HG02623 (cell line): ENCODE measurements around the gene SHMT2.

Source experiments
- ATAC-seq: cut with Tn5 transposase; IDR thresholded peaks from one replicate; pipeline ENCODE4 v1.9.1; 2021; ENCODE audit warnings: moderate library complexity; ENCODE audit not compliant: unreplicated experiment

Gene SHMT2

DNA sequence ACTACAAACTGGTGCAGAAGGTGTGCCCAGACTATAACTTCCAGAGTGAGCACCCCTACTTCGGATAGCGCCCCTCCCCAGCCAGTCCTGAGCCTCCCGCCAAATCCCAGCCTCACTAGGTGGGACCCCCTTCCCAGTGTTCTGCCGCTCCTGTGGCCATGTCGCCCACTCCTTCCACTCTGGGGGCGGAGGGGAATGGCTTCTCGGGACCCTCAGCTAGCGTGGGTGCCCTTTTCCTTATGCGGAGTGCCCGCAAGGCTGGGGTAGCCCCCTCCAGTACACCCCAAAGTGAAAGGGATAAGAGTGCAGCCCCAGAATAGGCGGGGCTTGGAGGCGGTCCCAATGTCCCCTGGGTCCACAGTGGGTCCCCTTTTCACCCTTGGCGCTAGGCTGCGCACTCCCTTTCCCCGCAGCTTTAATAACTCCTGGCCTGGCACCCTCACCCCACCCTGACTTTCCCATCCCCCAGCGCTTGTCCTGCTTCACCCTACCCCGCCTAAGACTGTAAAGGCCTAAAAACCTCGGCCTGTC lies 3.8 kb upstream of the SHMT2 start:
- ATAC-seq, result no peak

DNA sequence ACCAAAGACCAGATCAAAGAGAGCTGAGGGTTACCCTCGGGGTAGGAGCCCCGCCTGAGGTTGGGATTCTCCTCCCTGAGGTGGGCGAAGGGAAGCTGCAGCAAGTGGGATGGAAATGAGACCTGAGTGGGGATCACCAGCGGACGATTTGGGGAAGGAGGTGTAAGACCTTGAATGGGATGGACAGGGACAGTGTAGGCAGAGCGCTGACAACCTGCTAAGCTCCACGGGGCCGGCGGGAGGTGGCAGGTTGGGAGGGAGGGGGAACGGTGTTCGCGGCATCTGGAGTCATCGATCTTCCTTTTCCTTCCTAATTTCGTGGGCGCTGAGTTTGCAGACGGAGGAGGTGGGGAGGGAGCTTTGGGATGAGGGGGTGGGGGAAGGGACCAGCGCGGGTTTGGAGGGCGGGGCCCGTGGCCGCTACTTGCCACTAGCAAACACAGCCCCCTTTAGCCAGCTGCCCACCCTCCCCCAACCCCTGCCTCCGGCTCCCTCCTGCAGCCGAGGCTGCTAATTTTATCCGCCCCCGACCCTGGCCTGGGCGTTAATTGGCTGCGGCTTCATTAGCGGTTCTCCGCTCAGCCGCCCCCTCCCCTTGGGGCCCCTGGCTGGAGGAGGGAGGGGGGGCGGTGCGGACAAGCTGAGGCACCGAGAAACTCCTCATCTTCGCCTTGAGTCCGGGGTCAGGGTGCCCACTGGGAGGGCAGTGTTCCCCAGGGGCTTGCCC lies 2.8 kb upstream of the SHMT2 start:
- ATAC-seq, result no peak

DNA sequence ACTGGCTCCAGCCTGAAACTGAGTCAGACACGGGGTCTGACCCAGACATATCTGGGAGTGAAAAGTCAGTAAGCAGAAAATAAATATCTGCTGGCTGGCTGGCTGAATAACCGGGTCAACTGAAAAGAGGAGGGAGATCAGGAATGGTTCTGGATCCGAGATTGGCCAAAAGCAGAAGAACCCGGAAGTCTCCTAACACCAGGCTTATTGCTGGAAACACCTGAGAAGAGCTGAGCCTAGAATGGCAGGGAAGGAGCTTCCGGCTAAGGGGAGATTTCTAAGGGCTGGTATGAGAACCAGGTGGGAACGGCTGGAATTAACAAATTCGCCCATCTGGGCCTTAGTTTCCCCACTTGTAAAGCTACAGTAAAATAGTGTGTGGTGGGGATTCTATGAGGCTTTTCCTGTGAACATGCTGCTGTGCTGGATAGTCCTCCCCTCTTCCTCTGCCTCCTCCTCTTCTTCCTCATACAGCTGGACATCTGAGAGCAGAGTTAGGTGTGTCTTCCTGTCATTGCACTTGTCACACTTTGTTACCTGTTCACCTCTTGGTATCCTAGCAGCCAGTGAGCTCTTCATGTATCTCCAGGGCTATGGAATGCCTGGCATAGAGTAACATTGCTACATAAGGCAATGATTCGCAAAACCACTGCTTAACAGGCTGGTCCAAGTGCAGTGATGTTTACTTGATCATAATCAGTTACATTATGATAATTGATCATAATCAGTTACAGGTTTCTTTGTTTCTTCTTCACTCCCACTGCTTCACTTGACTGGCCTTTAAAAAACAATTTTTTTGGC lies 2.0 kb upstream of the SHMT2 start:
- ATAC-seq, result no peak

DNA sequence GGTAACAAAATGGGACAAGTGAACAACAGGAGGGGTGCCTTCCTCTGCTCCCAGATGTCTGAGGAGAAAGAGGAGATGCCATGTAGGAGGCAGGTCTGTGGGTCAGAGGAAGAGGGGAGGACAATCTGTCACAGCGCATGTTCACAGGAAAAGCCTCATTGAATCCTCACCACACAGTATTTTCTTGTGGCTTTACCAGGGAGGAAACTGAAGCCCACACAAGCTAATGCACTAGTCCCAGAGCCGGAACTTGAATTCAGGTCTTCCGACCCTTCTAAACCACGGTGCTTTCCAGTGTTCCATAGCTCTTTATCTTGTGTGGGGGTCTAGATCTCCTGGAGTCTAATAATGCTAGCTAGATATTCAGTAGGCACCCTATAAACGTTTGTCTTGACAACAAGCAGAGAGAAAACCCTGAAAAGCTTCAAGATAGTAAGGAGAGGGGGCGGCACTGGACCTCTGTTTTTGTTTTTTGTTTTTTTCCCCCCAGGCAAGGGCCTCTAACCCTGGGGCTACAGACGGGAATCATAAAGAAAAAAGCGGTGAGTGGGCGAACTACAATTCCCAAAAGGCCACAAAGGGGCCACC lies 371 bp upstream of the SHMT2 start:
- ATAC-seq, result peak; percentile 13

DNA sequence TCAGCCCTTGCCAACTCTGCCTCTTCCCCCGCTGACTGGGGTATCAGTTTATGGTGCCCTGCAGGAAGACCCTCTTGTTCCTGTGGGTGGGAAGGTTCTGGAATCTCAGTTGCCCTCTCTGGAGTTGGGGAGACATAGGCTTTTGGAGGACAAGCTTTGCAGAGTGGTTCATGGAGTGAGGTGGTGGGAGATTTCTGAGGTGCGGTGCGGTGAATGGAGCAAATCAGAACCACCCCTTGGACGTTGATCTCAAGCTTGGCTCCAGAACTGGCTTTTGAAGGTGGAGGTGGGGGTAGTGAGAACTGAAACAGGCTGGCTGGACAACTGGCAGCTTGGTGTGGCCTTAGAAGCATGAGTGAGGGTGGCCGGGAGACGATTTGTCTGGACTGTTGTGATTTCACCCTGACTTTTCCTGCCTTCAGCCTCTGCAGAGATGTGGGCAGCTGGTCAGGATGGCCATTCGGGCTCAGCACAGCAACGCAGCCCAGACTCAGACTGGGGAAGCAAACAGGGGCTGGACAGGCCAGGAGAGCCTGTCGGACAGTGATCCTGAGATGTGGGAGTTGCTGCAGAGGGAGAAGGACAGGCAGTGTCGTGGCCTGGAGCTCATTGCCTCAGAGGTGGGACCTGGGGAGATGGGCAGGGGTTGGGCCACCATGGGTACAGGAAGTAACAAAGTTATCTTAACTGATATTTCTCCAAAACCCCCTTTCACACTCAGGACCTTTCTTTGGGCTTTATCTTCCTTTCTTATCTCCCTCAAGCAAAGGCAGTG lies 1.1 kb downstream of the SHMT2 start:
- no peak for ATAC-seq

DNA sequence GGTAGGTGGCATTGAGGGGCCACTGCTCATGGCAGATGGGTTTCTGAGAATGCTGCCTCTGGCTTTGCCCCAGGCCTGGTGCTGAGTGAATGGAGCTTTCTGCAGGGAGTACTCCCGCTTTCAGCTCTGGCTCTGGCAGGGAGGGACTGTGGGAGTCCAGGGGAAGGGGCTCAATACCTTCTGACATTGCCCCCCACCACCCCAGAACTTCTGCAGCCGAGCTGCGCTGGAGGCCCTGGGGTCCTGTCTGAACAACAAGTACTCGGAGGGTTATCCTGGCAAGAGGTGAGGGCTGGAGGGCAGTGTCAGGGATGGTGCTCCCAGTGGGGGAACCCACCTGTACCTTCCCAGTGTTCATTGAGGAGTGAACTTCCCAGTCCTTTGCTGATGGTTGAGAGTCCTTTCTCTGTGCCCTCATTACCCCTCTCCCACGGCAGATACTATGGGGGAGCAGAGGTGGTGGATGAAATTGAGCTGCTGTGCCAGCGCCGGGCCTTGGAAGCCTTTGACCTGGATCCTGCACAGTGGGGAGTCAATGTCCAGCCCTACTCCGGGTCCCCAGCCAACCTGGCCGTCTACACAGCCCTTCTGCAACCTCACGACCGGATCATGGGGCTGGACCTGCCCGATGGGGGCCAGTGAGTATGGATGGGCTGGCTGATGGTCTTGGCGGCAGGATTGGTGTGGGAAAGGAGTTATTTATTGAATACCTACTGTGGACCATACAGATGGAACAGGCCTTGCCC lies 1.9 kb downstream of the SHMT2 start:
- no peak for ATAC-seq

DNA sequence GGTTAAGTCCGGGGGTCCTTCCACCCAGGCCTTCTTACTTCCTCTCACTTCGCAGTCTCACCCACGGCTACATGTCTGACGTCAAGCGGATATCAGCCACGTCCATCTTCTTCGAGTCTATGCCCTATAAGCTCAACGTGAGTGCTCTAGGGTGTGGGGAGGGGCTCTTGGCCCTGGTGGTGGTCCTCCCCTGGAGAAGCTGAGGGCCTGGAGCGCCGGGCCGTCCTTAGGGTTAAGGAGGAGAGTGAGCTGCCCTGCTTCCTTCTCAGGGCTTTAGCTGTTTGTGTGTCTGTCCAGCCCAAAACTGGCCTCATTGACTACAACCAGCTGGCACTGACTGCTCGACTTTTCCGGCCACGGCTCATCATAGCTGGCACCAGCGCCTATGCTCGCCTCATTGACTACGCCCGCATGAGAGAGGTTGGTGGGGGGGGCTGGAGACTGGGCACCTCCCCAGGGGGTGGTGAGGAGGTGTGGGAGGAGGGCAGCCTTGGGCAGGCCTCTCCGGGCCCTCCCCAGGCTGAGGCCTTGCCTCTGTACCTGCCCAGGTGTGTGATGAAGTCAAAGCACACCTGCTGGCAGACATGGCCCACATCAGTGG lies 2.7 kb downstream of the SHMT2 start:
- ATAC-seq, result no peak

DNA sequence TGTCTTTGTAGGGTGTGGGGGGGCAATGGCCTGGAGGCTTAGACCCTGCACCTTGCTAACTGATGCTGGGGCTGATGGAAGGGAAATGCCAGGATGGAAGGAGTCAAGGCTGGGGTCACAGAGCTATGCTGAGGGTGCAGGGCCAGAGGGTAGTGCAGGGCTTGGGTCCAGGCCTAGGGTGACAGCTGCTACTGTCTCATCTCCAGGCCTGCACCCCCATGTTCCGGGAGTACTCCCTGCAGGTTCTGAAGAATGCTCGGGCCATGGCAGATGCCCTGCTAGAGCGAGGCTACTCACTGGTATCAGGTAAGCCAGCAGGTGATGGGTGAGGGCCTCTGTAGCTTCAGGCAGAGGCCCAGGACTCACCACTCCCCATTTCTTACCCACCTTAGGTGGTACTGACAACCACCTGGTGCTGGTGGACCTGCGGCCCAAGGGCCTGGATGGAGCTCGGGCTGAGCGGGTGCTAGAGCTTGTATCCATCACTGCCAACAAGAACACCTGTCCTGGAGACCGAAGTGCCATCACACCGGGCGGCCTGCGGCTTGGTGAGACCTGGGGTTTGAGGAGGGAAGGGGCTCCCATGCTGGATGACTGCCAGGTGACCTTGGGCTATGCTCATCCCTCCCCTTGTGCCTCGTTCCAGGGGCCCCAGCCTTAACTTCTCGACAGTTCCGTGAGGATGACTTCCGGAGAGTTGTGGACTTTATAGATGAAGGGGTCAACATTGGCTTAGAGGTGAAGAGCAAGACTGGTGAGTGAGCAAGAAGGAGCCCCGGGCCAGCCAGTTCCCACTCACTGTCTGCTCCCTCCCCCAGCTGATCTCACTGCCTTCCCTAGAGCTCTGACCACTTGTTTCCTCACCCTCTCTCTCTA lies 4.1 kb downstream of the SHMT2 start:
- ATAC-seq, result no peak

DNA sequence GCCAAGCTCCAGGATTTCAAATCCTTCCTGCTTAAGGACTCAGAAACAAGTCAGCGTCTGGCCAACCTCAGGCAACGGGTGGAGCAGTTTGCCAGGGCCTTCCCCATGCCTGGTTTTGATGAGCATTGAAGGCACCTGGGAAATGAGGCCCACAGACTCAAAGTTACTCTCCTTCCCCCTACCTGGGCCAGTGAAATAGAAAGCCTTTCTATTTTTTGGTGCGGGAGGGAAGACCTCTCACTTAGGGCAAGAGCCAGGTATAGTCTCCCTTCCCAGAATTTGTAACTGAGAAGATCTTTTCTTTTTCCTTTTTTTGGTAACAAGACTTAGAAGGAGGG lies 4.7 kb downstream of the SHMT2 start:
- no peak for ATAC-seq

DNA sequence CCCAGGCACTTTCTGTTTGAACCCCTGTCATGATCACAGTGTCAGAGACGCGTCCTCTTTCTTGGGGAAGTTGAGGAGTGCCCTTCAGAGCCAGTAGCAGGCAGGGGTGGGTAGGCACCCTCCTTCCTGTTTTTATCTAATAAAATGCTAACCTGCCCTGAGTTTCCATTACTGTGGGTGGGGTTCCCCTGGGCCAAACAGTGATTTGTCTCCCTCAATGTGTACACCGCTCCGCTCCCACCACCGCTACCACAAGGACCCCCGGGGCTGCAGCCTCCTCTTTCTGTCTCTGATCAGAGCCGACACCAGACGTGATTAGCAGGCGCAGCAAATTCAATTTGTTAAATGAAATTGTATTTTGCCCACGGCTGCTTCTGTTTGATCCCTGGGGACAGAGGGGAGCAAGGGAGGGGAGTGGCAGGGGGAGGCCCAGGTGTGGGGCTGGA lies 5.1 kb downstream of the SHMT2 start:
- no peak for ATAC-seq

DNA sequence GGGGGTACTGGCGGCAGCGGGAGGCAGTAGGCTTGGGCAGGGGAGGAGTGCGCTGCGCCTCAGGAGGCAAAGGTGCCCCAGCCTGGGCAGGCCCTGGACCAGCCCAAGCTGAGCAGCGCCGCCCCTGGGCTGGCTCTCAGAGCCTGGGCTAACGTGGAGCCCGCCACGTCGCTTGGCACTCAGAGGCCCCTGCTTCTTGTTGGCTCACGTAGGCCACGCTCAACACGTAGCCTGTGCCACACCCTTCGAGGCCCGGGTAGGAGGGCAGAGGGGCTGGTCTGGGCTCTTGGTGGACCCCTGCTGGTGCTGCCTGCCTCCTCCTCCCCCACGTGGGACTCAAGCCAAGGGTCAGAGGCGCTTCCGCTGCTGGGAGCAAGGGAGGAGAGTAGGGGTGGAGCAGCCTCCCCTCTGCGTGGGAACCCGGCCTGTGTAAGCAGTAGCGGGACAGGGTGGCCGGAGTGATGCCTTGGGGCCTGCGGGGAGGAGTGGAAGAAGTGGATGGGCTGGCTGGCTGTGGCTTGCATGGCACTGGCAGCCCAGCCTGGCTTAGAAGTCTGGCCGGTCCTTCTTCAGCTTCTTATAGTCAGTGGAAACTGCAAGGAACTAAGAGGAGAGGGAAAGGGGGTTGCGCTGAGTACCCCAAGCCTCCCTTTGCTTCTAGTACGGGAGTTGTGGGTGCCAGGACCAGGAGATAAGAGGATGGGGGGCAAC lies 5.7 kb downstream of the SHMT2 start:
- ATAC-seq, result no peak

DNA sequence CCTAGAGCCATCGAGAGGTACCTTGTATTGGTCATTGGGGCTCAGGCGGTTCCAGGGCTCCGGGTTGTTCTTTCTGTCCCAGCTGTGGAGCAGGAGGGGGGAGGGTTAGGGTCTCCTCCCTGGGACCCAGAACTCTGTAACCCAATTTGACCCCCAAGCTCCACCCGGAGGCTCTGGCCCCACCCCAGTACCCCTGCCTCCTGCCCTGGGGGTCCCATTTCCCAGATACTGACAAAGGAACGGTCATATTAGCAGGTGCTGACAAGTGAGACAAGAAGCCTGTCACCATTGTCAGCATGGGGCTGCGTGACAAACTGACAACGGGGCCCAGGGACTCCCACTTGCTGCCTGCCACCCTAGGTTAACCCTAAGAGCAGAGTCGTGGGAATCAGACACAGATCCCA lies 6.2 kb downstream of the SHMT2 start:
- no peak for ATAC-seq

DNA sequence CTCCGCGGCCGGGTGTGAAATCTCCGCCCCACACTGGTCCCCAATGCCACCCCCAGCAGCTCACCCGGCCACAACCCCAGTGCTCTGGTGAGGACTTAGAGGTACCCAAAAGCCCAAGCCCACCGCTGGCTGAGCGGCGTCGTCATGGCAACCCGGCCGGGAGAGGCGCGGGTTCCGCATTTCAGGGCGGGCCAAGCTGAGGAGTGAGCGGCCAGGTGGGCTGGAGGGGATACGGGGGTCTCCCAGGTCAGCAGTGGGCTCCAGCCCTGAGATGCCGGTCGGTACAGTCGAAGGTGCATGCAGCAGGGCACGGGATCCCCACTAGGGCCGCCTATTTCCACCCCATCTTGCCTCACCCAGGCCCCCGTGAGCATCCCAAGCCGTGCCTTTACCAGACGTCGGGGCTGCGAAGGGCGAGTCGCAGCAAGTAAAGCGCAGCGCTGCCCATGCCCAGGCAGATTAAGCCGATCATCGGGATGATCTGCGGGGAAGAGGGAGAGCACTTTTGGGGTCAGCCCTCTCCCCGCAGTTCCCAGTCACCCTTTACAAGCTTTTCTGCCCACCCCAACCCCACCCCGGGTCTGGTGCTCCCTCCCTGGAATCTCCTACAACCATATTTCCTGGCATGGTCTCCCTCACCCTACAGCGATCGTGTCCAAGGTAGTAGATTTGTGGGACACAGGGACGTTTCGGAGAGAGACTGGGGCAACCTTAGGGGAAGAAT lies 6.9 kb downstream of the SHMT2 start:
- ATAC-seq, result no peak

DNA sequence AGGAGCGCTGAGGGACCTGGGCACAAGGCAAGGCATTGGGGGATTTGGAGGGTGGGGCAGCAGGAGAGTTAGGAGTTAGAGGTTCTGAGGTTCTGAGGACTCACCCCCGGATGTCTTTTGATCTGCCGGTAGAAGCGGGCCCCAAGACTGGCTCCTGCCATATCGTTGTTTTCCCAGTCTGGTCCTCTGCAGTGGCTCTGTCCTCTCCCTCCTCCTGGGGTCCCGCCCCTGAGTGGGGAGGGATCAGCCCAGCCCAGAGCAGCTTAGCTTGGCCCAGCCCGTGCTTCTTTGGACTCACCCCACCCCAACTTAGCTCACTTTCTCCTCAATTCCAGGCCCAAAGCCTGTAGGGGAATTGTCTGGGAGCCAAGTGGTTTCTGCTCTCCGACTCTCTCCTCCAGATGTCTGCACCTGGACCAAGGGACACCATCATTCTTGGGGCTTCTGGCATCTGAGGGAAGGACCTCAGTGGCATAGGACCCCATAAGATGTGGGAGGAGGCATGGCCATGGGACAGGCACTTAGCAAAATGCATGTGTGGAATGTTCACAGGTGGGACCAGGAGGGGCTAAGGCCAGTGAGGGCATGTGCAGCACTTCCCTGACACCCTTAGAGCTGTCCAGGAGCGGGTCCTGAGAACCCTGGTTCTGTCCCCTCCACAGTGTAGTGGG lies 7.5 kb downstream of the SHMT2 start:
- ATAC-seq, result no peak

DNA sequence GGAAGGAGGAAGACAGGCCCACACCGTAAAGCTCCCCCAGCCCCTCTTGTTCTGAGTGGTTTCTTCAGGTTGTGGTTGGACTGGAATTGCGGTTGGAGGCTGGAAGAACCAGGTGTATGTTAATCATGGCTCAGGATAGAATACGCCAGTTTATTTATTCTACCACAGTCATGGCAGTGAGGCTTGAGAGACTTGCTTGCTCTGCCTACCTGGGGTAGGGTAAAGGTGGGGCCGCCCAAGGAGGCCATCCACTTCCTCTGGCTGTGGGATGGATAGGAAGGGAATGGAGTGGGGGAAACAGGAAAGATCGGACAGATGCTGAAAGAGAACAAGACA lies 8.1 kb downstream of the SHMT2 start:
- ATAC-seq, result no peak

DNA sequence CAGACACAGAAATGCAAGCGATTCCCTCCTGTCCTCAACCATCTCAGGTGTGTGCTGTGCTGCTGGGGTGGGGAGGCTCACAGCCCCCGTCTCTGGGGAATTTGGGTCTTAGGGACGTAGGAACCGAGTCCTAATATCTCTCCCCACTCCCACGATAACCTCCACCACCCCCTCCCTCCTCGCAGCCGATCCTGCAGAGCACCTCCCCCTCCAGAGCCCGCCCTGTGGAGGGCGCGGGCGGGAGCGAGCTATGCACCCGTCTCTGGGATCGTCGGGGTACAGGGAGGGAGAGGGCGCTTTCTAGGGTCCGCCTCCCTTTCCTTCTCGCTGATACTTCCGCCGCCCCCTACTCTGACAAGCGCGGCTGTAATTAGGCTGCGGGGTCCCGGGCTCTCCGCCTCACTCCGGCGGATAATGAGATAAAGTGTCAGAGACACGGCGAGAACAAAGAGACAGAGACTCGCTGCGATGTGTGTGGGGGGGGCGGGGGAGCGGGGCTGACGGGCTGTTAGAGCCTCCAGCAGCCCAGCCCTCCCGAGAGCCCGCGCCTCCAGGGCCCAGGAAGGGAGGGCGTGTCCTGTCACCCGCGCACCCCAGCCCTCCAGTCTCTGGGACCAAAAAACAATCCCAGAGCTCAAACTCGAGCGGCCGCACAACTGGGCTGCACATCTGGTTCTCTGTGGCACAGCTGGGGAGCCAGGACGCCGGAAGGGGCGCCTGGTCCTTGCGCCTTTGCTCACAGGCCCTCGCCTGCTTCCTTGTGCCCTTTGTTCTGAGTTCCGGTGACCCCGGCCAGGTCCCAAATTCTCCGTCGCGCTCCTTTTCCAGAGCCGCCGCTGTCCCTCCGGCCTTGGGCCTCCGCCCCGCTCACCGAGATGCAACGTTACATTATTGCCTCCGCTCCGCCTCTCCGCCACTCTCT lies 8.7 kb downstream of the SHMT2 start:
- ATAC-seq, result no peak
